ENCODE results near the gene LZTS2.

LZTS2 gene

GRCh38 chr10:101054876-101055275 is 55.3 kb downstream of the LZTS2 start:
- DNase-seq (ENCODE audit: low read depth in 2 of 2), result no peak

- DNase-seq (ENCODE audit: low read depth in 2 of 2), result no peak
Measured at GRCh38 chr10:101055411-101055810, 55.8 kb downstream of the LZTS2 start.

GRCh38 chr10:101056365-101057151 is 57.0 kb downstream of the LZTS2 start:
- DNase-seq (ENCODE audit: low read depth in 2 of 2), result no peak
